BLaER1 treated with 17β-estradiol and CSF1 and Interleukin-3, amounts not matched to agents 10 nM and 100 nM (cell line): ENCODE data around the gene AP1S1.

Experiments used
- H3K27ac ChIP-seq, 11 experiments: shearing (Covaris generic); formaldehyde crosslinking; 2 replicates each; pipeline ENCODE4 v1.8.1; 2022
- H3K27me3 ChIP-seq, 11 experiments: shearing (Covaris generic); formaldehyde crosslinking; 2 replicates each; pipeline ENCODE4 v1.8.1; 2022
- H3K36me3 ChIP-seq, 11 experiments: shearing (Covaris generic); formaldehyde crosslinking; 2 replicates each; pipeline ENCODE4 v1.8.1; 2022
- H3K4me1 ChIP-seq, 10 experiments: shearing (Covaris generic); formaldehyde crosslinking; 2 replicates each; pipeline ENCODE4 v1.8.1; 2022
- H3K4me2 ChIP-seq, 11 experiments: shearing (Covaris generic); formaldehyde crosslinking; 2 replicates each; pipeline ENCODE4 v1.8.1; 2022
- H3K4me3 ChIP-seq, 10 experiments: shearing (Covaris generic); formaldehyde crosslinking; 2 replicates each; pipeline ENCODE4 v1.8.1; 2022
- H3K9ac ChIP-seq, 11 experiments: shearing (Covaris generic); formaldehyde crosslinking; 2 replicates each; pipeline ENCODE4 v1.8.1; 2022
- H3K9me3 ChIP-seq, 11 experiments: shearing (Covaris generic); formaldehyde crosslinking; replicated peaks in 1 of 11; 2 replicates each; pipeline ENCODE4 v1.8.1; 2022
- H4K20me1 ChIP-seq, 11 experiments: shearing (Covaris generic); formaldehyde crosslinking; 2 replicates each; pipeline ENCODE4 v1.8.1; 2022
- Cebpa-rat ChIP-seq, 11 experiments: shearing (Covaris generic); IDR thresholded peaks; 2 replicates each; pipeline ENCODE4 v1.8.1; 2022

Gene AP1S1

GRCh38 chr7:101210143-101210542, 55.9 kb downstream of the AP1S1 start:
- TF ChIP-seq Cebpa-rat (IDR thresholded peaks at IDR 0.05), result no peak
- peaks cover 0 to 20% (median 14%) of the 10 kb centered on the region in 10 experiments; a peak in 15 of 20 replicates for H3K4me1 ChIP-seq
- peaks cover 0 to 64% (median 0%) of the 10 kb centered on the region in 11 experiments; a peak in 5 of 22 replicates for H4K20me1 ChIP-seq
- H3K9me3 ChIP-seq, result no peaks in the 10 kb centered on the region
- no peak overlapping the region for H3K4me2 ChIP-seq
- H3K27ac ChIP-seq, result no peak overlapping the region
- peaks cover 30 to 96% (median 87%) of the 10 kb centered on the region in 11 experiments for H3K36me3 ChIP-seq
- H3K27me3 ChIP-seq, result no peaks in the 10 kb centered on the region
- H3K4me3 ChIP-seq, result no peak overlapping the region
- H3K9ac ChIP-seq, result no peak overlapping the region; a peak in 1 of 22 replicates
